22Rv1 (cell line): Measurements from ENCODE around the gene MAN2B2.

Experiments
- ZFX ChIP-seq: fragments of 450-650 bp; IDR thresholded peaks from 2 replicates; pipeline ENCODE4 v1.6.1; 2017; ENCODE audit warnings: antibody characterized with exemption, borderline replicate concordance
- TF ChIP-seq, protein P1 (sequence below): fragments of 450-650 bp; IDR thresholded peaks from 2 replicates; pipeline ENCODE4 v1.5.1; 2017; ENCODE audit warnings: mild to moderate bottlenecking

- TF ChIP-seq, protein P1, sequence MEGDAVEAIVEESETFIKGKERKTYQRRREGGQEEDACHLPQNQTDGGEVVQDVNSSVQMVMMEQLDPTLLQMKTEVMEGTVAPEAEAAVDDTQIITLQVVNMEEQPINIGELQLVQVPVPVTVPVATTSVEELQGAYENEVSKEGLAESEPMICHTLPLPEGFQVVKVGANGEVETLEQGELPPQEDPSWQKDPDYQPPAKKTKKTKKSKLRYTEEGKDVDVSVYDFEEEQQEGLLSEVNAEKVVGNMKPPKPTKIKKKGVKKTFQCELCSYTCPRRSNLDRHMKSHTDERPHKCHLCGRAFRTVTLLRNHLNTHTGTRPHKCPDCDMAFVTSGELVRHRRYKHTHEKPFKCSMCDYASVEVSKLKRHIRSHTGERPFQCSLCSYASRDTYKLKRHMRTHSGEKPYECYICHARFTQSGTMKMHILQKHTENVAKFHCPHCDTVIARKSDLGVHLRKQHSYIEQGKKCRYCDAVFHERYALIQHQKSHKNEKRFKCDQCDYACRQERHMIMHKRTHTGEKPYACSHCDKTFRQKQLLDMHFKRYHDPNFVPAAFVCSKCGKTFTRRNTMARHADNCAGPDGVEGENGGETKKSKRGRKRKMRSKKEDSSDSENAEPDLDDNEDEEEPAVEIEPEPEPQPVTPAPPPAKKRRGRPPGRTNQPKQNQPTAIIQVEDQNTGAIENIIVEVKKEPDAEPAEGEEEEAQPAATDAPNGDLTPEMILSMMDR: no peak
- no peak for TF ChIP-seq ZFX
Measured at GRCh38 chr4:6568148-6568547, 6.8 kb upstream of the MAN2B2 start.
